NOMO-1 treated with dmso at 0.1 percent for 144 hours (cell line): ENCODE data around the gene AURKA.
"Not testable (repeated sequence)": the region's sequence is repeated elsewhere in the genome, so short reads cannot be mapped to it uniquely, and the experiment has no call there.

Experiments
- DNase-seq: peaks from one replicate; lab custom pipeline; 2025; ENCODE audit not compliant: unreplicated experiment; lab: John Stamatoyannopoulos, UW

Gene AURKA

DNA sequence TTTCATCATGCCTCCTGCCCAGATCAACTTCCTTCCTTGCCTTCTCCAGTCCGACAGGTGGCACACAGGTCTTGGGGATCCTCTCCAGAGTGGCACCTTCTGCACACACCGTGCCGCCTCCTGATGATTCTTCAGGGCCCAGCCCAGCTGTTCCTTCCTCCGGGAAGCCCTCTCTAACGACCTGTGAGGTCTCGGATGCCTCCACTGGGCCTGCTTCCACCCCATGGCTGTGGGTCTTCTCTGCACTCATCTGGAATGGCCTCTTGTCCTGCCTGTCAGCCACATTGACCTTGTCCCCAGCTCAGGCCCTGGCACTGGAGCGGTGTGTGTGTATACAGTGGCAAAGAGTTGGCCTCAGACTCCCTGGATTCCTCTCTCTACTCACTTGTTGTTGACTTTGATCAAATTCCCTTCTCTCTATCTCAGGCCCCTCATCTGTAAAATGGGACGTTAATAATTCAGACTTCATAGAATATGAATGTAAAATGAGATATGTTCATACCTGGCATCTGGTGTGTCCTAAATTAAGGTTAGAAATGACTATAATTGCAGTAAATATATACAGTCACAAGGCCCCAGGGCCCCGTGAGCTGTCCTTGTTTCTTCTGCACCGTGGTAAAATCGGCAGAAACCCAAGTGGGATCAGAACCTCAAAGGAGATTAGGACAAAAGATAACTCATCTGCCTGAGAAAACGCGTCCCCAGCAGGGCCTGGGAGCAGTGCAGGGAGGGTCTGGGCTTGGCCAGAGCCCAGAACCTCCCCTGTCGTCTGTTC lies 31.7 kb downstream of the AURKA start:
- no peak for DNase-seq

DNA sequence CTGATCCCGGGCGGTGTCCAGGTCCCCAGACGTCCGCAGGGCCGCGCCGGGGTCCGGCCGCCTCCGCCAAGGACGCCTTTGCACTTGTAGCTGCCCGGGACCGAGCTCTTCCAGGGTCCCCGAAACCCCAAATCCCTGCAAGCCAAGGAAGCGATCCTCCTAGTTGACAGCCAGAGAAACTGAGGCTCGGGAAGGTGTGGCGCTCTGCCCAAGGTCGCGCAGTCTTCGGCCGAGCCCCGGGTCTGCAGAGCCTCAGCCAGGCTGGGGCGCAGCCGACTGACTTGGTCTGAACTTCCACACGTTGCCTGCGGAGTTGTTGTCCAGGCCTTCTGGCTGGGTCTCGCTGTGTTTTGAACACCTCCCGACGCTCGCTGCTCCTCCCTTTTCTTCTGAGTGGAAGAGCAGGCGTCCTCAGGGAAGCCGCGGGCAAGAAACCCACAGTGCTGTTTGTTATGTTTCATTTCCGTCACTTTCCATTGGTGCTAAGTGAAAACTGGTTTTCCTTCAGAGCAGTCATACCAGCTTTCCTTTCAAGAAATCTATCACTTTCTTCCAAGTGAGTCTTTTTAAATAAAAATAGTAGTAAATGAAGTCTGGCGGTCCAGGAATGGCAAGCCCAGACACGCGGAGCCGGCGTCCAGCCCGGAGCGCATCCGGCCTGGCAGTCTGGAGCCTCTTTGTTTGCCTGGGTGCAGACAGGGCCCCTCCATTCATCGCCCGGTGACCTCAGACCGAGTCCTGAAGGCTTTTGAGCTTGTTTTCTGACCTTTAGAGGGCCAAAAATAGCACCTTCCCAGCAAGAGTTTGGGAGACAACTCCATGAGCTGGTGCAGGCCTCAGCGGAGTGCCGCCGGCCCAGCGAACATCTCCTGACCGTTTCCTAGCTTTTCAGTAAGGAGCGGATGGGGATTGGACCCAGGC lies 32.5 kb downstream of the AURKA start:
- DNase-seq: no peak

DNA sequence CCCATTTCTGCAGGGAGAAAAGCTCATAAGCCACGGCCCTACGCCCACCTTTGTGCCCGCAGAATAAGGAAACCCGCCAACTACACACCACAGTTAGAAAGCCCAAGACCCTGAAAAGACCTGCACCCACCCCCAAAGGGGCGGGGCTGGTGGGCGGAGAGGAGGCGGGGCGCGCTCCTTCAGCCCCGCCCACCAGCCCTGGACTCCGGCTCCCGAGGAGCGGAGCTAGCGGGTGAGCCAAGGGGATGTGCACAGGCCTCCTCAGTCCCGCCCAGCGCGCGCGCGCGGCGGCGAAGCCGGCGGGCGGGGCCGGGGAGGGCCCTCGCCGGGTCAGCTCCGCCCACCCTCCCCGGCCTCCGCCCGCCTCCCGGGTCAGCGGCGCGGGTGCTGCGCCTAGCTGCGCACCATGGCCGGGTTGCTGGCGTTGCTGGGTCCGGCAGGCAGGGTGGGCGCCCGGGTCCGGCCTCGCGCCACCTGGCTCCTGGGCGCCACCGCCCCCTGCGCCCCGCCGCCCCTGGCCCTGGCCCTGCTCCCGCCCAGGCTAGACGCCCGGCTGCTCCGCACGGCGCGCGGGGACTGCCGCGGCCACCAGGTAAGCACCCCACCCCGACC lies 33.3 kb downstream of the AURKA start, which contains the start of gene FAM210B:
FAM210B (plus strand) TSS at position 375 of the 612 bp plus-strand sequence; CDS start at position 407, 32 bp downstream.
- DNase-seq: peak; percentile 69

DNA sequence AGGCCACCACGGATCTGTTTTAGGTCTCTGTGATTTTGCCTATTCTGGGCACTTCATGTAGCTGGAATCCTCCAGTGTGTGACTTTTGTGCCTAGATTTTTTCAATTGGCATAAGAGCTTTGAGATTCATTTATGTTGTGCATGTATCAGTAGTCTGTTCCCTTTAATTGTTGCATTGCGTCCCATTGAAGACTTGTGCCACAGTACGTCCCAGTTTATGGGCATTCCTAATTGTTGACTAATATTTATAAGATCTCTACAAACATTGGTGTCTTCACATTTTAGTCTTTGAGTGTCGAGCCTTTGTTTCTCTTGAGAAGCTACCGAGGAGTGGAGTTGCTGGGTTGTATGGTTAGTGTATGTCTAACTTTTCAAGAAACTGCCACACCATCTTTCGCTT lies 33.9 kb downstream of the AURKA start:
- DNase-seq: no peak

DNA sequence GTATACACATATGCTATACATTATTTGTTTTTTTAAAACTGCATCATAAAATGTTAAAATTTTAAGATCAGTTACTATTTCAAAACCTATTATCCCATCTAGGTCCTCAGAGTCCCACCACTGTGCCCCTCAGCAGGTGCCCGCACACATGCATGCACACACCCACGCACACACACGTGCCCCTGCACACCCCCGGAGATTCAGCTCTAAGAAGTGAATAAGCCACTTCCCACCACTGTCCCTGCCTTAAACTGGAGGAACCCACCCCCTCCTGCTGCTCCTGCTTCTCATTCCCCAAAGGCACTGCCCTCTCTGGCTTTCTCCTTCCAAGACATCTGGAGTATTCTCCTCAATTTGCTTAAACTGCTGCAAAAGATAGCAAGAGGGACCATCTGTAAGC lies 38.7 kb downstream of the AURKA start:
- DNase-seq: no peak

DNA sequence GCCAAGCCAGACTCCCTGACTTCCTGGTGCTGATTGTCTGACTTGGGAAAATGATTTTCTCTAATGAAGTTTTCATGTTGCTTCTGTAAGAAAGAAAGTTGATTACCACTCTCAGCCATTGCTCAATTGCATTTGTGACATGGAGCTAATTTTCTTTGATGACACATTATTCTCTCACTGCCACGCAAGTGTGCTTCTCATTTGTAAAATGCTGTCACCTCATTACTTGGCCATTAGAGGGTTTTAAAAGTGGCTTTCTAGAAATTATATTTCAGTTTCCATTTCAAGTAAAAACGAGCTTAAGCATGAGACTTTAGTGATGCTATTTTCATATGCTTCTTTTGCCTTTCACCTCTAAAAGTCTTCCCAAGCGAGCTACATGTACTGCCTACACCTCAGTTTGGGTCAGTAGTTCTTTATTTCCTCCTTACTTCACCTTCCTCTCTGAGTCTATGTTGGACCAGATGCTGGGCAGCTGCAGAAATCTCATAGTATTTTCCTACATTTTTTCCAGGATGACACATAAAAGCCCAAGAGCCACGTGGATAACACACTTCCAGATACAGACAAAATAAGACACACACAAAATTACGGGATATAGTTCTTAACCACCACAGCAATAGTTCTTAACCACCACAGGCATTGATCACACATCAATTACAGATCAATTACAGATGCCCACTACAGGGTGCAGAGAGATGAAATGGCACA lies 39.5 kb downstream of the AURKA start:
- DNase-seq: no peak

DNA sequence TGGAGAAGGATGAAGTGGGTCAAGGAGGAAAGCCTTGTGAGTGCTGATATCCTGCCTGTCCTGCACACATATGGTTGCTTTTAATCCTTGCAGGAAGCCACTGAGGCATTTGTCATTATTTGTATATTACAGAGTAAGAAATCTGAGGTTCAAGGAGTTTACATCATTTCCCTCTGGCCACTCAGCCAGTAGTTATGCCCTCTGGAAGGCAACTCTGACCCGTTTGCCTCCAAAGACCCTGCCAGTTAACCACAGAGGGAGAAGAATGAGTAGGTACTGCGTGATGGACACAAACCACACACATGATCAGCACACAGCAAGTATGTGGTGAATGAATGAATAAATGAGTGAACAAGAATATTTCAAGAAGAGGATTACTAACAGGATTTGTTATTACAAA lies 41.2 kb downstream of the AURKA start:
- no peak for DNase-seq

DNA sequence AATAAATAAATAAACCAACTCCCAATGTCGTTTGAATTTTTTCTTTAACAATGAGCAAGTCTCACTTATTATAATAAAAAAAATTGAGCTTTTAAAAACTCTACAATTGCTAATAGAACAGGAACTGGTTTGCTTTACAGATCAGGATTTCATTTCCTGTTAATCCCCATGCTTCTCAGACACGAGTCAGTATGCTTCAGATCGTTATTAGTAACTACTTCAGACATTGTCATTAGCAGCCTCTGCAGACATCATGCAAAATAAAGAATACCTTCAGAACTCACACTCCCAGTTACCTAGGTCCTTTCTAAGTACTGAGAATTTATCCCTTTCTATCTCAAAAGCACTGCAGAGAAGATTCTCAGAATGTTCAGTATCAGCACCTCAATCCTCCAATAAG lies 43.3 kb downstream of the AURKA start:
- no peak for DNase-seq

DNA sequence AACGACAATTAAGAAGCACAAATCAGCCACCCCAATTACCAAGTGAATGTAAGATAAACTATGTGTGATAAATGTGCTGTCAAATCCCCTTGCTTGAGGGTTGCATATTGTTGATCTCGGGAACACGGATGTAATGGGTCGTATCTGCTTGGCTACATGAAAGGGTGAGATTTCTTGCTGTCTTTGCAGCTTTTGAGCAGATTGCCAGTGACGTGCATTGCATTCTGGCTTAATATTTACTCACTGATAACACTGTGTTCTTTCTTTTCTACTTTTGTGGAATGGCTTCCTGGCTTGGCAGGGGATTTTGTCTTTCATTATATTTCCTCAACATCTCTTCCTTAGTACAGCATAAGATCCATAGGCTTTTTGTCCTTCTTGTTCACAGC lies 43.7 kb downstream of the AURKA start:
- DNase-seq: no peak

GRCh38 chr20:56347628-56348304 lies 44.2 kb downstream of the AURKA start:
- no peak for DNase-seq

DNA sequence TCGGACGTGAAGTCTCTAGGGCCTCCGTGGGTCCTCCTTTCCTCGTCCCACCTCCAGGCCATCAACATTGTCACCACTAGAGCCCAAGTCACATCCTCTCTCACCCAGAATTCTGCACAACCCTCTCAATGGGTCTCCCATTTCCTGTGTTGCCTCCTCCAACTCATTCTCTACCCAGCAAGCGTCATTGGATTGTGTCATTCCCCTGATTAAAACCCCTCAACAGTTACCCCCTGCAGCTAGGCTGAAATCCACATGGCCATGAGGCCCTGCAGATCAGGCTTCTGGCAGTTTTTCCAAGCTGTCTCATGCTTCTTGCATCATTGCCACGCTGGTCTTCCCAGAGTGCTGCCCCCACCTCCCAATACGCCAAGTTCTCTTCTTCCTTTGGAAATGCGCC lies 46.1 kb downstream of the AURKA start:
- no peak for DNase-seq

- DNase-seq: no peak
Observed at GRCh38 chr20:56343861-56344381, 48.1 kb downstream of the AURKA start.

DNA sequence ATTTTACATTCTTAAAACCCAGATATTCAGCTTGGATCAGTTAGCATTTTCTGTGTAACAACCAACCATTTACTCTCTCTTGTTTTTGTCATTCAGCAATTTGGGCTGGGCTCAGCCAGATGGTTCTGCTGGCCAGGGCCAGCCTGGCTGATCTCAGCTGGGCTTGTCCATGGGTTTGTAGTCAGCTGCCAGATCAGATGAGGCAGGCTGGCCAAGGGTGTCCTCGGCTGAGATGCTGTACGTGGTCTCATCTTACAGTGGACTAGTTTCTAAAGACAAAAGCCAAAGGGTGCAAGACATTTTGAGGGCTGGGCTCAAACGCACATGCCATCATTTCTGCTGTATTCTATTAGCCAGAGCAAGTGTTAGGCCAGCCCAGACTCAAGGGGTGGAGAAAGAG lies 49.2 kb downstream of the AURKA start:
- no peak for DNase-seq

DNA sequence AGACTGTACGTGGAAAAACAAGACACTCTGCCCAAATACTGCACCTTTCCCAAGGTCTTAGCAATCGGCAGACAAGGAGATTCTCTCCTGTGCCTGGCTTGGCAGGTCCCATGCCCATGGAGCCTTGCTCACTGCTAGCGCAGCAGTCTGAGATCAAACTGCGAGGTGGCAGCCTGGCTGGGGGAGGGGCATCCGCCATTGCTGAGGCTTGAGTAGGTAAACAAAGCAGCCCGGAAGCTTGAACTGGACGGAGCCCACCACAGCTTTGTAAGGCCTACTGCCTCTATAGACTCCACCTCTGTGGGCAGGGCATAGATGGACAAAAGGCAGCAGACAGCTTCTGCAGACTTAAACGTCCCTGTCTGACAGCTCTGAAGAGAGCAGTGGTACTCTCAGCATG lies 55.3 kb downstream of the AURKA start:
- DNase-seq: not testable (repeated sequence)

DNA sequence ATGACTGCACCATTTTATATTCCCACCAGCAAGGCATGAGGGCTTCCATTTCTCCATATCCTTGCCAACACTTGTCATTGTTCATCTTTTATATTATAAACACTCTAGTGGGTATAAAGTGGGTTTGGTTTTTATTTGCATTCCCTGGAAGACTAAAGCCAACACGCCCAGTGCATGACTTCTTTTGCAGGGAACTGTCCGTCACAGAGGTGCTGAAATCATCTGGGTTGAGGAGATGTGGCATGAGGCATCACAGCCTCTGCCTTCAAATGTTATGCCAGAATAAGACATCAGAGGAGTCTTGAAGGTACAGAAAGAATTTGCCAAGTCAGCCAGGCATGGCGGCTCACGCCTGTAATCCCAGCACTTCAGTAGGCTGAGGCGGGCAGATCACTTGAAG lies 63.2 kb downstream of the AURKA start:
- no peak for DNase-seq

- no peak for DNase-seq
Observed at GRCh38 chr20:56324806-56325205, 67.2 kb downstream of the AURKA start.

GRCh38 chr20:56323656-56324055 lies 68.4 kb downstream of the AURKA start:
- DNase-seq: no peak

- no peak for DNase-seq
Observed at GRCh38 chr20:56323206-56323605, 68.8 kb downstream of the AURKA start.

DNA sequence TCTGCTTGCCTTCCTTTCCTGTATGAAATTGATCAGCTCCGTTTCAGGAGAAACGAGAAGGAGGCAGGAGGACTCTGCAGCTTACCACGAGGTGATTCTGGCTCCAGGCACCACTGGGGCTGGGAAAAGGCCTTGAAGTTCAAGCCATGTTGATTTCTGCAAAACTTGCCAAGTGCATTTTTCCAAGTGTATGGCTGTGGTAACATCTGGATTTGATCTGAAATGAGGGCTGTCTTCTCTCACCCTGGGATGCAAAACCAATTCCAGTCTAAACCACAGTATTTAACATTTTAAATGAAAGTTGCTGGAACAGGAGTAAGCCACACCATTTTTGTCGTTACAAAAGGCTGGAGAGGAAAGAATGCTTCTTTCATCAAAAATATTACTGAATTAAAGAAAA lies 69.3 kb downstream of the AURKA start:
- no peak for DNase-seq
